GM12892 (cell line): Measurements from ENCODE around the gene DNAJB13.

ENCODE experiments used
- POLR2A ChIP-seq: IDR thresholded peaks from 2 replicates; pipeline ENCODE4 v1.6.1; 2011; ENCODE audit warnings: low read depth, low read length, control low read depth
- POLR2AphosphoS5 ChIP-seq: IDR thresholded peaks from 2 replicates; pipeline ENCODE4 v1.6.1; 2011; ENCODE audit warnings: low read depth, low read length, control low read depth
- TAF1 ChIP-seq: IDR thresholded peaks from 2 replicates; pipeline ENCODE4 v1.6.1; 2011; ENCODE audit warnings: low read depth, mild to moderate bottlenecking, control low read depth, low read length, borderline replicate concordance

- no peak for TF ChIP-seq POLR2A
- no peak for TF ChIP-seq TAF1
- TF ChIP-seq POLR2AphosphoS5 = no peak
These were observed 39.9 kb downstream of the DNAJB13 start for GRCh38 chr11:73990730-73991129.
